ENCODE data around the gene DMAP1.

DMAP1 gene

GRCh38 chr1:44261171-44261817 is 48.0 kb downstream of the DMAP1 start:
- Histone ChIP-seq H3K27me3 (ENCODE audit: control insufficient read depth, insufficient read depth, low read length) (no peaks in the 10 kb centered on the region), H3K4me3 (ENCODE audit: low read length) (no peak overlapping the region), H3K36me3 (ENCODE audit: insufficient read depth, low read length) (peaks cover 3% of the 10 kb centered on the region), H3K4me1 (ENCODE audit: control insufficient read depth, insufficient read depth, low read length) (no peaks in the 10 kb centered on the region), H3K4me2 (ENCODE audit: low read length) (no peak overlapping the region), H3K9ac (ENCODE audit: low read depth, low read length) (no peak overlapping the region), H3K9me3 (replicated peaks; ENCODE audit: low read length) (no peaks in the 10 kb centered on the region)

- Histone ChIP-seq H3K36me3 (ENCODE audit: insufficient read depth, low read length) (no peaks in the 10 kb centered on the region), H3K9me3 (replicated peaks; ENCODE audit: low read length) (no peaks in the 10 kb centered on the region), H3K9ac (ENCODE audit: low read depth, low read length) (no peak overlapping the region), H3K4me3 (ENCODE audit: low read length) (no peak overlapping the region), H3K4me1 (ENCODE audit: control insufficient read depth, insufficient read depth, low read length) (no peaks in the 10 kb centered on the region), H3K4me2 (ENCODE audit: low read length) (no peak overlapping the region), H3K27me3 (ENCODE audit: control insufficient read depth, insufficient read depth, low read length) (no peaks in the 10 kb centered on the region)
These were observed 48.7 kb downstream of the DMAP1 start for GRCh38 chr1:44261962-44262361.

GRCh38 chr1:44262414-44262813 is 49.1 kb downstream of the DMAP1 start:
- no peak overlapping the region for H3K4me2 ChIP-seq (ENCODE audit: low read length)
- no peaks in the 10 kb centered on the region for H3K9me3 ChIP-seq (replicated peaks; ENCODE audit: low read length)
- H3K4me1 ChIP-seq (ENCODE audit: control insufficient read depth, insufficient read depth, low read length), result no peaks in the 10 kb centered on the region
- H3K36me3 ChIP-seq (ENCODE audit: insufficient read depth, low read length), result no peaks in the 10 kb centered on the region
- H3K9ac ChIP-seq (ENCODE audit: low read depth, low read length), result no peak overlapping the region
- H3K27me3 ChIP-seq (ENCODE audit: control insufficient read depth, insufficient read depth, low read length), result no peaks in the 10 kb centered on the region
- no peak overlapping the region for H3K4me3 ChIP-seq (ENCODE audit: low read length)

- no peak overlapping the region for H3K9ac ChIP-seq (ENCODE audit: low read depth, low read length)
- H3K4me1 ChIP-seq (ENCODE audit: control insufficient read depth, insufficient read depth, low read length), result no peaks in the 10 kb centered on the region
- H3K9me3 ChIP-seq (replicated peaks; ENCODE audit: low read length), result no peaks in the 10 kb centered on the region
- H3K4me2 ChIP-seq (ENCODE audit: low read length), result no peak overlapping the region
- H3K36me3 ChIP-seq (ENCODE audit: insufficient read depth, low read length), result no peaks in the 10 kb centered on the region
- H3K4me3 ChIP-seq (ENCODE audit: low read length), result no peak overlapping the region
- no peaks in the 10 kb centered on the region for H3K27me3 ChIP-seq (ENCODE audit: control insufficient read depth, insufficient read depth, low read length)
These were observed 49.7 kb downstream of the DMAP1 start for GRCh38 chr1:44262816-44263567.

- H3K9ac ChIP-seq (ENCODE audit: low read depth, low read length), result no peak overlapping the region
- H3K9me3 ChIP-seq (replicated peaks; ENCODE audit: low read length), result no peaks in the 10 kb centered on the region
- H3K4me3 ChIP-seq (ENCODE audit: low read length), result no peak overlapping the region
- H3K4me2 ChIP-seq (ENCODE audit: low read length), result no peak overlapping the region
- H3K36me3 ChIP-seq (ENCODE audit: insufficient read depth, low read length), result no peaks in the 10 kb centered on the region
- H3K27me3 ChIP-seq (ENCODE audit: control insufficient read depth, insufficient read depth, low read length), result no peaks in the 10 kb centered on the region
- no peaks in the 10 kb centered on the region for H3K4me1 ChIP-seq (ENCODE audit: control insufficient read depth, insufficient read depth, low read length)
These were observed 50.5 kb downstream of the DMAP1 start for GRCh38 chr1:44263568-44264450.

GRCh38 chr1:44264451-44264771 is 51.1 kb downstream of the DMAP1 start:
- H3K36me3 ChIP-seq (ENCODE audit: insufficient read depth, low read length), result no peaks in the 10 kb centered on the region
- no peak overlapping the region for H3K4me3 ChIP-seq (ENCODE audit: low read length)
- no peaks in the 10 kb centered on the region for H3K9me3 ChIP-seq (replicated peaks; ENCODE audit: low read length)
- no peaks in the 10 kb centered on the region for H3K27me3 ChIP-seq (ENCODE audit: control insufficient read depth, insufficient read depth, low read length)
- no peaks in the 10 kb centered on the region for H3K4me1 ChIP-seq (ENCODE audit: control insufficient read depth, insufficient read depth, low read length)
- no peak overlapping the region for H3K4me2 ChIP-seq (ENCODE audit: low read length)
- H3K9ac ChIP-seq (ENCODE audit: low read depth, low read length), result no peak overlapping the region

GRCh38 chr1:44265656-44266358 is 52.5 kb downstream of the DMAP1 start:
- Histone ChIP-seq H3K4me1 (ENCODE audit: control insufficient read depth, insufficient read depth, low read length) (no peaks in the 10 kb centered on the region), H3K9ac (ENCODE audit: low read depth, low read length) (no peak overlapping the region), H3K4me2 (ENCODE audit: low read length) (no peak overlapping the region), H3K27me3 (ENCODE audit: control insufficient read depth, insufficient read depth, low read length) (no peaks in the 10 kb centered on the region), H3K9me3 (replicated peaks; ENCODE audit: low read length) (no peaks in the 10 kb centered on the region), H3K4me3 (ENCODE audit: low read length) (no peak overlapping the region), H3K36me3 (ENCODE audit: insufficient read depth, low read length) (no peaks in the 10 kb centered on the region)

GRCh38 chr1:44266400-44267344 is 53.4 kb downstream of the DMAP1 start:
- Histone ChIP-seq H3K4me3 (ENCODE audit: low read length) (no peak overlapping the region), H3K9ac (ENCODE audit: low read depth, low read length) (no peak overlapping the region), H3K27me3 (ENCODE audit: control insufficient read depth, insufficient read depth, low read length) (no peaks in the 10 kb centered on the region), H3K9me3 (replicated peaks; ENCODE audit: low read length) (no peaks in the 10 kb centered on the region), H3K36me3 (ENCODE audit: insufficient read depth, low read length) (no peaks in the 10 kb centered on the region), H3K4me1 (ENCODE audit: control insufficient read depth, insufficient read depth, low read length) (no peaks in the 10 kb centered on the region), H3K4me2 (ENCODE audit: low read length) (no peak overlapping the region)

- Histone ChIP-seq H3K4me2 (ENCODE audit: low read length) (no peak overlapping the region), H3K27me3 (ENCODE audit: control insufficient read depth, insufficient read depth, low read length) (no peaks in the 10 kb centered on the region), H3K9me3 (replicated peaks; ENCODE audit: low read length) (no peaks in the 10 kb centered on the region), H3K36me3 (ENCODE audit: insufficient read depth, low read length) (no peaks in the 10 kb centered on the region), H3K4me3 (ENCODE audit: low read length) (no peak overlapping the region), H3K4me1 (ENCODE audit: control insufficient read depth, insufficient read depth, low read length) (no peaks in the 10 kb centered on the region), H3K9ac (ENCODE audit: low read depth, low read length) (no peak overlapping the region)
These were observed 54.2 kb downstream of the DMAP1 start for GRCh38 chr1:44267438-44267837.

- Histone ChIP-seq H3K4me2 (ENCODE audit: low read length) (no peak overlapping the region), H3K27me3 (ENCODE audit: control insufficient read depth, insufficient read depth, low read length) (no peaks in the 10 kb centered on the region), H3K9ac (ENCODE audit: low read depth, low read length) (no peak overlapping the region), H3K9me3 (replicated peaks; ENCODE audit: low read length) (no peaks in the 10 kb centered on the region), H3K36me3 (ENCODE audit: insufficient read depth, low read length) (no peaks in the 10 kb centered on the region), H3K4me1 (ENCODE audit: control insufficient read depth, insufficient read depth, low read length) (no peaks in the 10 kb centered on the region), H3K4me3 (ENCODE audit: low read length) (no peak overlapping the region)
These were observed 54.8 kb downstream of the DMAP1 start for GRCh38 chr1:44268054-44268453.
